ENCODE measurements around the gene GSX2. TPM values are rescaled to one million over a fixed set of nuclear protein-coding genes. Genes with fewer than 3 reads are reported as not detected.
"Not testable (repeated sequence)": the region's sequence is repeated elsewhere in the genome, so short reads cannot be mapped to it uniquely, and the experiment has no call there.

Gene GSX2
- total and polyA plus RNA-seq, 10 of the 15 experiments (the other 5 are each of a cell fraction or from before 2014, with no cell fraction given): 0.04 to 0.58 (median 0.50) TPM; not detected in 5

DNA sequence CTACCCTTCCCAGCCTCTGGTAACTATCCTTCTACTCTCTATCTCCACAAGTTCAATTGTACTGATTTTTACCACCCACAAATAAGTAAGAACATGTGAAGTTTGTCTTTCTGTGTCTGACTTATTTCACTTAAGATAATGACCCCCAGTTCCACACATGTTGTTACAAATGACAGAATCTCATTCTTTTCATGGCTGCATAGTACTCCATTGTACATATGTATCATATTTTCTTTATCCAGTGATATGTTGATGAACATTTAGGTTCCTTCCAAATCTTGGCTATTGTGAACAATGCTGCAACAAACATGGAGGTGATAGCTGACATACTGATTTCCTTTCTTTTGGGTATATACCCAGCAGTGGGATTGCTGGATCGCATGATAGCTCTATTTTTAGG, 27.7 kb downstream of the GSX2 start (continued):
- TF ChIP-seq, protein P1, sequence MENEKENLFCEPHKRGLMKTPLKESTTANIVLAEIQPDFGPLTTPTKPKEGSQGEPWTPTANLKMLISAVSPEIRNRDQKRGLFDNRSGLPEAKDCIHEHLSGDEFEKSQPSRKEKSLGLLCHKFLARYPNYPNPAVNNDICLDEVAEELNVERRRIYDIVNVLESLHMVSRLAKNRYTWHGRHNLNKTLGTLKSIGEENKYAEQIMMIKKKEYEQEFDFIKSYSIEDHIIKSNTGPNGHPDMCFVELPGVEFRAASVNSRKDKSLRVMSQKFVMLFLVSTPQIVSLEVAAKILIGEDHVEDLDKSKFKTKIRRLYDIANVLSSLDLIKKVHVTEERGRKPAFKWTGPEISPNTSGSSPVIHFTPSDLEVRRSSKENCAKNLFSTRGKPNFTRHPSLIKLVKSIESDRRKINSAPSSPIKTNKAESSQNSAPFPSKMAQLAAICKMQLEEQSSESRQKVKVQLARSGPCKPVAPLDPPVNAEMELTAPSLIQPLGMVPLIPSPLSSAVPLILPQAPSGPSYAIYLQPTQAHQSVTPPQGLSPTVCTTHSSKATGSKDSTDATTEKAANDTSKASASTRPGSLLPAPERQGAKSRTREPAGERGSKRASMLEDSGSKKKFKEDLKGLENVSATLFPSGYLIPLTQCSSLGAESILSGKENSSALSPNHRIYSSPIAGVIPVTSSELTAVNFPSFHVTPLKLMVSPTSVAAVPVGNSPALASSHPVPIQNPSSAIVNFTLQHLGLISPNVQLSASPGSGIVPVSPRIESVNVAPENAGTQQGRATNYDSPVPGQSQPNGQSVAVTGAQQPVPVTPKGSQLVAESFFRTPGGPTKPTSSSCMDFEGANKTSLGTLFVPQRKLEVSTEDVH (IDR thresholded peaks at IDR 0.05; ENCODE audit: low read depth, partially characterized antibody): no peak
- no peak for TF ChIP-seq ZNF274 (IDR thresholded peaks at IDR 0.05; ENCODE audit: insufficient read depth, insufficient read length)
- no peak for TF ChIP-seq WRNIP1 (IDR thresholded peaks at IDR 0.05; ENCODE audit: borderline replicate concordance, low read depth, low read length)
- TF ChIP-seq NBN (IDR thresholded peaks at IDR 0.05): no peak
- TF ChIP-seq KDM1A (IDR thresholded peaks at IDR 0.05; ENCODE audit: borderline replicate concordance): no peak
- no peak for TF ChIP-seq BCL11A (IDR thresholded peaks at IDR 0.05; ENCODE audit: low read depth, low read length)
- no peak for TF ChIP-seq CBFB (IDR thresholded peaks at IDR 0.05; ENCODE audit: low read depth)
- no peak for TF ChIP-seq EED (IDR thresholded peaks at IDR 0.05; ENCODE audit: low read depth)
- no peak for TF ChIP-seq ZBTB33 (IDR thresholded peaks at IDR 0.05)
- no peak for TF ChIP-seq RCOR1 (conservative IDR thresholded peaks at IDR 0.05; ENCODE audit: low read depth, low read length)
- TF ChIP-seq RAD51 (IDR thresholded peaks at IDR 0.05): no peak
- no peak for TF ChIP-seq MTA2 (IDR thresholded peaks at IDR 0.05; ENCODE audit: low read depth)

DNA sequence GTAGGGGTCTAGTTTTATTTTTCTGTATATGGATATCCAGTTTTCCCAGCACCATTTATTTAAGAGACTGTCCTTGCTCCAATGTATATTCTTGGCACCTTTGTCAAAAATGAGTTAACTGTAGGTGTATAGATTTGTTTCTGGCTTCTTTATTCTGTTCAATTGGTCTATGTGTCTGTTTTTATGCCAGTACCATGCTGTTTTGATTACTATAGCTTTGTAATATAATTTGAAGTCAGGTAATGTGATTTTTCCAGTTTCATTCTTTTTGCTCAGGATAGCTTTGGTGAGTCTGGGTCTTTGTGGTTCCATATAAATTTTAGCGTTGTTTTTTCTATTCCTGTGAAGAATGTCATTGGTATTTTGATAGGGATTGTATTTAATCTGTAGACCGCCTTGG, 28.7 kb downstream of the GSX2 start:
- H3K79me2 ChIP-seq (ENCODE audit: control insufficient read depth, insufficient read depth, low read length); intact Hi-C loops (cut with micrococcal nuclease; ENCODE audit: unreplicated experiment); H4K20me1 ChIP-seq (ENCODE audit: control insufficient read depth, insufficient read depth); in situ Hi-C loops (cut with MboI); H3K27me3 ChIP-seq (replicated peaks in 1 of 2; ENCODE audit: control insufficient read depth in 2 of 2, insufficient read depth in 2 of 2, low read length in 1 of 2); FAIRE-seq; H2AFZ ChIP-seq (ENCODE audit: control insufficient read depth, low read depth, low read length); CTCF ChIA-PET; H3K4me1 ChIP-seq (ENCODE audit: control insufficient read depth, insufficient read depth, low read length); H3K4me3 ChIP-seq; H3K9me3 ChIP-seq (replicated peaks; ENCODE audit: control insufficient read depth, insufficient read depth, low read length); SMC1A ChIA-PET (ENCODE audit: uncharacterized antibody, unreplicated experiment); DNase-seq (ENCODE audit: low read depth, low spot score); H3K27ac ChIP-seq (ENCODE audit: control insufficient read depth, insufficient read depth); ATAC-seq; BruUV-seq (replicated peaks); H3K36me3 ChIP-seq (ENCODE audit: control insufficient read depth in 2 of 2, insufficient read depth in 2 of 2, low read length in 1 of 2); POLR2A ChIA-PET; H3K4me2 ChIP-seq (ENCODE audit: control insufficient read depth, insufficient read depth); RAD21 ChIA-PET (ENCODE audit: unreplicated experiment); H3K9ac ChIP-seq (ENCODE audit: control insufficient read depth, insufficient read depth, low read length): not testable (repeated sequence)
- 93% methylated on average over 2 of the region's 2 CpGs for WGBS (ENCODE audit: insufficient coverage, insufficient replicate concordance, low lambda C conversion rate, missing lambda C conversion rate)
